Panc1 (cell line): ENCODE measurements around the gene INPP4B.
A peak's percentile ranks its signal among the peaks of the same experiment; 100 is the strongest.

Source experiments
- CTCF ChIP-seq: fragments of 450-650 bp; IDR thresholded peaks from 2 replicates; pipeline ENCODE4 v1.5.1; 2017; ENCODE audit warnings: mild to moderate bottlenecking
- POLR2AphosphoS5 ChIP-seq: IDR thresholded peaks from 2 replicates; pipeline ENCODE4 v1.6.1; 2012; ENCODE audit warnings: mild to moderate bottlenecking, low read depth, low read length, moderate library complexity
- REST ChIP-seq, 2 experiments: IDR thresholded peaks; 2 replicates each; pipeline ENCODE4 v1.6.1; 2011 to 2012; ENCODE audit warnings: low read depth in 2 of 2, control low read depth in 1 of 2, low read length in 1 of 2, mild to moderate bottlenecking in 1 of 2, moderate library complexity in 1 of 2; ENCODE audit not compliant: insufficient read depth in 1 of 2
- TCF7L2 ChIP-seq: IDR thresholded peaks from 2 replicates; pipeline ENCODE4 v1.6.1; 2011; ENCODE audit warnings: mild to moderate bottlenecking, low read depth, low read length, inconsistent platforms

GRCh38 chr4:142085513-142086292 is 760.4 kb downstream of the INPP4B start:
- TF ChIP-seq TCF7L2 (peak; percentile 48; the same call in 1 of the 2 replicates), CTCF (no peak), REST (IDR thresholded peaks at IDR 0.05; ENCODE audit: insufficient read depth in 1 of 2, low read depth in 2 of 2, low read length in 1 of 2) (no peak), POLR2AphosphoS5 (no peak)
